Measurements from ENCODE around the gene ZNF549. TPM values are rescaled to one million over a fixed set of nuclear protein-coding genes. Genes with fewer than 3 reads are reported as not detected.
A peak's percentile ranks its signal among the peaks of the same experiment; 100 is the strongest.

The ZNF549 gene
- total and polyA plus RNA-seq, 2 of the 13 experiments (the other 11 are each of a cell fraction or from before 2014, with no cell fraction given): 2.8 to 6.4 TPM

DNA sequence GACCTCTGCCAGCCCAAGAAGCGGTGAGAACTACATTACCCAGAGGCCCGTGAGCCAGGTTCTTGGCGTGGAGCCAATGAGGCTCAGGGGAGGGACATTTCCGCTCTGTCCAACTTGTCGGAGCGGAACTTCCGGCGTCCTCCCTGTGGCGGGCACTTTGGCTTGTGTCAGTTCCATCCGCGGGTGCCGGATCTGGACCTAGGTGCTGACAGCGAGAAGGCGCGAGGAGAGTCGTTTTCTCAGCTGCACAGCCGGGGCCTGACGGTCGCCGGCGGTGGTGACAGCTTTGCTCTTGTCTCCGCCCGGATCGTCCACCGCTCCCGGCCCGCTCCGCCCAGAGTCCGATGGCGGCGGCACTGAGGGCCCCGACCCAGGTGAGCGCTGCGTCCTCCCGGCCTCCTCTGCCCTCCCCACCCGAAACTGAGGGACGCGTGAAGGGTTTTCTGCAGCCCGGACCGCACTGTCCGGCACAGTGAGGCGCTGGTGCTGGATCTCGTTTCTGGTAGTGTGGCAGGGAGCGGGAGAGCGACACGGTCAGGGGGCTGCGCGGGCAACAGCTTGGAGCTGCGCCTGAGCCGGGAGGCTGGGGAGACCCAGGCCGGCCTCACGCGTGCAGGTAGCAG is 72.7 kb downstream of the ZNF549 start, which contains the start of gene ZNF530 (continued):
- TF ChIP-seq ZNF761 (CRISPR knock-in tag; conservative IDR thresholded peaks at IDR 0.05) (no peak), HCFC1 (IDR thresholded peaks at IDR 0.05; ENCODE audit: low read depth, low read length) (peak; percentile 93), SNRNP70 (IDR thresholded peaks at IDR 0.05; ENCODE audit: low read depth, low read length) (no peak), ZNF878 (CRISPR knock-in tag; IDR thresholded peaks at IDR 0.05) (no peak), ELF1 (CRISPR knock-in tag; IDR thresholded peaks at IDR 0.05) (peak; percentile 88), MYC (CRISPR knock-in tag; IDR thresholded peaks at IDR 0.05; ENCODE audit: borderline replicate concordance) (peak; percentile 41; the same call in 1 of the 2 replicates), NFYB (CRISPR knock-in tag; IDR thresholded peaks at IDR 0.05) (peak; percentile 86), NKX3-1 (CRISPR knock-in tag; IDR thresholded peaks at IDR 0.05) (no peak), RELA (CRISPR knock-in tag; IDR thresholded peaks at IDR 0.05) (no peak), ZNF207 (IDR thresholded peaks at IDR 0.05; ENCODE audit: borderline replicate concordance) (no peak), ZNF44 (CRISPR knock-in tag; IDR thresholded peaks at IDR 0.05) (peak; percentile 74; the same call in 1 of the 2 replicates), CCAR2 (optimal IDR thresholded peaks at IDR 0.05; ENCODE audit: low read depth, low read length) (no peak), GATAD1 (CRISPR knock-in tag; IDR thresholded peaks at IDR 0.05) (peak; percentile 97), BHLHE40 (IDR thresholded peaks at IDR 0.05; ENCODE audit: low read length) (0 out of 2 replicates have a peak, but pooled peaks have one; percentile 8), YEATS2 (CRISPR knock-in tag; IDR thresholded peaks at IDR 0.05; ENCODE audit: borderline replicate concordance) (peak; percentile 84; the same call in 1 of the 2 replicates), HBP1 (CRISPR knock-in tag; IDR thresholded peaks at IDR 0.05; ENCODE audit: low read depth) (peak; percentile 88; the same call in 1 of the 2 replicates)
- TF ChIP-seq, protein P1, sequence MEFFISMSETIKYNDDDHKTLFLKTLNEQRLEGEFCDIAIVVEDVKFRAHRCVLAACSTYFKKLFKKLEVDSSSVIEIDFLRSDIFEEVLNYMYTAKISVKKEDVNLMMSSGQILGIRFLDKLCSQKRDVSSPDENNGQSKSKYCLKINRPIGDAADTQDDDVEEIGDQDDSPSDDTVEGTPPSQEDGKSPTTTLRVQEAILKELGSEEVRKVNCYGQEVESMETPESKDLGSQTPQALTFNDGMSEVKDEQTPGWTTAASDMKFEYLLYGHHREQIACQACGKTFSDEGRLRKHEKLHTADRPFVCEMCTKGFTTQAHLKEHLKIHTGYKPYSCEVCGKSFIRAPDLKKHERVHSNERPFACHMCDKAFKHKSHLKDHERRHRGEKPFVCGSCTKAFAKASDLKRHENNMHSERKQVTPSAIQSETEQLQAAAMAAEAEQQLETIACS (CRISPR knock-in tag; IDR thresholded peaks at IDR 0.05): no peak
- TF ChIP-seq, protein P2, sequence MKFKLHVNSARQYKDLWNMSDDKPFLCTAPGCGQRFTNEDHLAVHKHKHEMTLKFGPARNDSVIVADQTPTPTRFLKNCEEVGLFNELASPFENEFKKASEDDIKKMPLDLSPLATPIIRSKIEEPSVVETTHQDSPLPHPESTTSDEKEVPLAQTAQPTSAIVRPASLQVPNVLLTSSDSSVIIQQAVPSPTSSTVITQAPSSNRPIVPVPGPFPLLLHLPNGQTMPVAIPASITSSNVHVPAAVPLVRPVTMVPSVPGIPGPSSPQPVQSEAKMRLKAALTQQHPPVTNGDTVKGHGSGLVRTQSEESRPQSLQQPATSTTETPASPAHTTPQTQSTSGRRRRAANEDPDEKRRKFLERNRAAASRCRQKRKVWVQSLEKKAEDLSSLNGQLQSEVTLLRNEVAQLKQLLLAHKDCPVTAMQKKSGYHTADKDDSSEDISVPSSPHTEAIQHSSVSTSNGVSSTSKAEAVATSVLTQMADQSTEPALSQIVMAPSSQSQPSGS (CRISPR knock-in tag; IDR thresholded peaks at IDR 0.05): peak; percentile 46; the same call in 1 of the 2 replicates
- TF ChIP-seq, protein P3, sequence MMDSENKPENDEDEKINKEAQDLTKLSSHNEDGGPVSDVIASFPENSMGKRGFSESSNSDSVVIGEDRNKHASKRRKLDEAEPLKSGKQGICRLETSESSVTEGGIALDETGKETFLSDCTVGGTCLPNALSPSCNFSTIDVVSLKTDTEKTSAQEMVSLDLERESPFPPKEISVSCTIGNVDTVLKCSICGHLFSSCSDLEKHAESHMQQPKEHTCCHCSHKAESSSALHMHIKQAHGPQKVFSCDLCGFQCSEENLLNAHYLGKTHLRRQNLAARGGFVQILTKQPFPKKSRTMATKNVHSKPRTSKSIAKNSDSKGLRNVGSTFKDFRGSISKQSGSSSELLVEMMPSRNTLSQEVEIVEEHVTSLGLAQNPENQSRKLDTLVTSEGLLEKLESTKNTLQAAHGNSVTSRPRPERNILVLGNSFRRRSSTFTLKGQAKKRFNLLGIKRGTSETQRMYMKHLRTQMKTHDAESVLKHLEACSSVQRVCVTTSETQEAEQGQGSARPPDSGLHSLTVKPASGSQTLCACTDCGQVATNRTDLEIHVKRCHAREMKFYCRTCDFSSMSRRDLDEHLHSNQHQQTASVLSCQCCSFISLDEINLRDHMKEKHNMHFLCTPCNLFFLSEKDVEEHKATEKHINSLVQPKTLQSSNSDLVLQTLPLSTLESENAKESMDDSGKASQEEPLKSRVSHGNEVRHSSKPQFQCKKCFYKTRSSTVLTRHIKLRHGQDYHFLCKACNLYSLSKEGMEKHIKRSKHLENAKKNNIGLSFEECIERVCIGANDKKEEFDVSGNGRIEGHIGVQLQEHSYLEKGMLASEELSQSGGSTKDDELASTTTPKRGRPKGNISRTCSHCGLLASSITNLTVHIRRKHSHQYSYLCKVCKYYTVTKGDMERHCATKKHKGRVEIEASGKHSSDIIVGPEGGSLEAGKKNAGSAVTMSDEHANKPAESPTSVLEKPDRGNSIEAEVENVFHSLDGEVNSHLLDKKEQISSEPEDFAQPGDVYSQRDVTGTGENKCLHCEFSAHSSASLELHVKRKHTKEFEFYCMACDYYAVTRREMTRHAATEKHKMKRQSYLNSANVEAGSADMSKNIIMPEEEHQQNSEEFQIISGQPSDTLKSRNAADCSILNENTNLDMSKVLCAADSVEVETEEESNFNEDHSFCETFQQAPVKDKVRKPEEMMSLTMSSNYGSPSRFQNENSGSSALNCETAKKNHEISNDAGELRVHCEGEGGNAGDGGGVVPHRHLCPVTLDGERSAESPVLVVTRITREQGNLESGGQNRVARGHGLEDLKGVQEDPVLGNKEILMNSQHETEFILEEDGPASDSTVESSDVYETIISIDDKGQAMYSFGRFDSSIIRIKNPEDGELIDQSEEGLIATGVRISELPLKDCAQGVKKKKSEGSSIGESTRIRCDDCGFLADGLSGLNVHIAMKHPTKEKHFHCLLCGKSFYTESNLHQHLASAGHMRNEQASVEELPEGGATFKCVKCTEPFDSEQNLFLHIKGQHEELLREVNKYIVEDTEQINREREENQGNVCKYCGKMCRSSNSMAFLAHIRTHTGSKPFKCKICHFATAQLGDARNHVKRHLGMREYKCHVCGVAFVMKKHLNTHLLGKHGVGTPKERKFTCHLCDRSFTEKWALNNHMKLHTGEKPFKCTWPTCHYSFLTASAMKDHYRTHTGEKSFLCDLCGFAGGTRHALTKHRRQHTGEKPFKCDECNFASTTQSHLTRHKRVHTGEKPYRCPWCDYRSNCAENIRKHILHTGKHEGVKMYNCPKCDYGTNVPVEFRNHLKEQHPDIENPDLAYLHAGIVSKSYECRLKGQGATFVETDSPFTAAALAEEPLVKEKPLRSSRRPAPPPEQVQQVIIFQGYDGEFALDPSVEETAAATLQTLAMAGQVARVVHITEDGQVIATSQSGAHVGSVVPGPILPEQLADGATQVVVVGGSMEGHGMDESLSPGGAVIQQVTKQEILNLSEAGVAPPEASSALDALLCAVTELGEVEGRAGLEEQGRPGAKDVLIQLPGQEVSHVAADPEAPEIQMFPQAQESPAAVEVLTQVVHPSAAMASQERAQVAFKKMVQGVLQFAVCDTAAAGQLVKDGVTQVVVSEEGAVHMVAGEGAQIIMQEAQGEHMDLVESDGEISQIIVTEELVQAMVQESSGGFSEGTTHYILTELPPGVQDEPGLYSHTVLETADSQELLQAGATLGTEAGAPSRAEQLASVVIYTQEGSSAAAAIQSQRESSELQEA (CRISPR knock-in tag; IDR thresholded peaks at IDR 0.05; ENCODE audit: not compliant biosample characterization): peak; percentile 76

Measured in HepG2 (cell line).